GM21528 (cell line): Measurements from ENCODE around the gene SORBS1.

Experiments
- ATAC-seq: cut with Tn5 transposase; IDR thresholded peaks from one replicate; pipeline ENCODE4 v1.9.1; 2021; ENCODE audit warnings: mild to moderate bottlenecking, moderate library complexity; ENCODE audit not compliant: unreplicated experiment, low FRiP score

Gene SORBS1

GRCh38 chr10:95499482-95499989 lies 61.6 kb downstream of the SORBS1 start:
- ATAC-seq = no peak

GRCh38 chr10:95496951-95497350 lies 64.2 kb downstream of the SORBS1 start:
- ATAC-seq = no peak

GRCh38 chr10:95496246-95496911 lies 64.8 kb downstream of the SORBS1 start:
- no peak for ATAC-seq

- ATAC-seq = no peak
These were observed 67.3 kb downstream of the SORBS1 start for GRCh38 chr10:95493862-95494261.

- no peak for ATAC-seq
These were observed 73.2 kb downstream of the SORBS1 start for GRCh38 chr10:95487994-95488393.

- ATAC-seq = no peak
These were observed 75.9 kb downstream of the SORBS1 start for GRCh38 chr10:95485056-95485844.

- ATAC-seq = no peak
These were observed 78.5 kb downstream of the SORBS1 start for GRCh38 chr10:95482501-95483233.

- no peak for ATAC-seq
These were observed 80.2 kb downstream of the SORBS1 start for GRCh38 chr10:95480901-95481491.

GRCh38 chr10:95480102-95480900 lies 80.9 kb downstream of the SORBS1 start:
- ATAC-seq = no peak

- no peak for ATAC-seq
These were observed 82.2 kb downstream of the SORBS1 start for GRCh38 chr10:95478935-95479334.

GRCh38 chr10:95478185-95478584 lies 83.0 kb downstream of the SORBS1 start:
- no peak for ATAC-seq

GRCh38 chr10:95477175-95477520 lies 84.0 kb downstream of the SORBS1 start:
- ATAC-seq = no peak

- ATAC-seq = no peak
These were observed 84.5 kb downstream of the SORBS1 start for GRCh38 chr10:95476469-95477174.

- ATAC-seq = no peak
These were observed 85.2 kb downstream of the SORBS1 start for GRCh38 chr10:95475827-95476468.

- no peak for ATAC-seq
These were observed 86.2 kb downstream of the SORBS1 start for GRCh38 chr10:95475003-95475383.

GRCh38 chr10:95474228-95475002 lies 86.8 kb downstream of the SORBS1 start:
- no peak for ATAC-seq

- ATAC-seq = no peak
These were observed 88.7 kb downstream of the SORBS1 start for GRCh38 chr10:95472304-95473088.
